ENCODE measurements around the gene RNASE4.

- TF ChIP-seq, protein P1, sequence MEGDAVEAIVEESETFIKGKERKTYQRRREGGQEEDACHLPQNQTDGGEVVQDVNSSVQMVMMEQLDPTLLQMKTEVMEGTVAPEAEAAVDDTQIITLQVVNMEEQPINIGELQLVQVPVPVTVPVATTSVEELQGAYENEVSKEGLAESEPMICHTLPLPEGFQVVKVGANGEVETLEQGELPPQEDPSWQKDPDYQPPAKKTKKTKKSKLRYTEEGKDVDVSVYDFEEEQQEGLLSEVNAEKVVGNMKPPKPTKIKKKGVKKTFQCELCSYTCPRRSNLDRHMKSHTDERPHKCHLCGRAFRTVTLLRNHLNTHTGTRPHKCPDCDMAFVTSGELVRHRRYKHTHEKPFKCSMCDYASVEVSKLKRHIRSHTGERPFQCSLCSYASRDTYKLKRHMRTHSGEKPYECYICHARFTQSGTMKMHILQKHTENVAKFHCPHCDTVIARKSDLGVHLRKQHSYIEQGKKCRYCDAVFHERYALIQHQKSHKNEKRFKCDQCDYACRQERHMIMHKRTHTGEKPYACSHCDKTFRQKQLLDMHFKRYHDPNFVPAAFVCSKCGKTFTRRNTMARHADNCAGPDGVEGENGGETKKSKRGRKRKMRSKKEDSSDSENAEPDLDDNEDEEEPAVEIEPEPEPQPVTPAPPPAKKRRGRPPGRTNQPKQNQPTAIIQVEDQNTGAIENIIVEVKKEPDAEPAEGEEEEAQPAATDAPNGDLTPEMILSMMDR (conservative IDR thresholded peaks at IDR 0.05; ENCODE audit: low read depth, low read length) = no peak
- no peak for TF ChIP-seq EZH2 (IDR thresholded peaks at IDR 0.05; ENCODE audit: borderline replicate concordance, low read depth, low read length, poor library complexity, severe bottlenecking)
These were observed 39.1 kb downstream of the RNASE4 start for GRCh38 chr14:20723488-20723887.
